ENCODE measurements around the gene BST1. TPM values are rescaled to one million over a fixed set of nuclear protein-coding genes. Genes with fewer than 3 reads are reported as not detected.

Gene BST1
- polyA plus RNA-seq, 3 donors: 140 to 297 (median 266) TPM

GRCh38 chr4:15746110-15746509, 43.2 kb downstream of the BST1 start:
- H3K27ac ChIP-seq (ENCODE audit: low read depth in 1 of 2, low read length in 2 of 2): no peak overlapping the region
- intact Hi-C loops (cut with micrococcal nuclease): no loop called here
- TF ChIP-seq CTCF (IDR thresholded peaks at IDR 0.05): no peak
- H2AFZ ChIP-seq (ENCODE audit: insufficient read depth, low read depth, low read length, poor library complexity, severe bottlenecking): no peak overlapping the region
- H3K36me3 ChIP-seq (replicated peaks in 1 of 2; ENCODE audit: control insufficient read depth in 1 of 2, insufficient read depth in 2 of 2, low read length in 2 of 2): peaks cover 0 to 15% of the 10 kb centered on the region in 2 donors
- peaks cover 11 to 14% of the 10 kb centered on the region in 2 donors for H3K9me3 ChIP-seq (replicated peaks in 1 of 2; ENCODE audit: control insufficient read depth in 1 of 2, insufficient read depth in 1 of 2, low read length in 2 of 2)
- Mint-ChIP-seq H3K9me3 (peaks cover 7 to 24% (median 12%) of the 10 kb centered on the region in 7 donors), H3K27me3 (ENCODE audit: low read depth in 3 of 3) (peaks cover 0 to 2% (median 2%) of the 10 kb centered on the region in 3 donors), H3K36me3 (peaks cover 32 to 35% of the 10 kb centered on the region in 2 donors), H3K4me1 (peaks cover 12% of the 10 kb centered on the region), H3K4me3 (no peak overlapping the region), H3K27ac (no peak overlapping the region)
- no peaks in the 10 kb centered on the region for H3K79me2 ChIP-seq (ENCODE audit: insufficient read depth, low read length)
- DNase-seq: no peak
- H3K4me3 ChIP-seq (replicated peaks in 1 of 3; ENCODE audit: low read depth in 2 of 3, low read length in 3 of 3): no peak overlapping the region
- WGBS (ENCODE audit: insufficient coverage): no CpG with 5 or more reads among the region's 1 CpG
- no peaks in the 10 kb centered on the region for H4K20me1 ChIP-seq (ENCODE audit: insufficient read depth, low read length)
- no peak overlapping the region for H3K4me2 ChIP-seq (replicated peaks; ENCODE audit: extremely low read depth, low read length, poor library complexity, severe bottlenecking)
- H3K9ac ChIP-seq (ENCODE audit: insufficient read depth, low read length, poor library complexity, severe bottlenecking): no peak overlapping the region
- no peaks in the 10 kb centered on the region for H3K27me3 ChIP-seq (ENCODE audit: control insufficient read depth in 2 of 2, insufficient read depth in 2 of 2, low read length in 2 of 2)
- no peaks in the 10 kb centered on the region for H3K4me1 ChIP-seq (ENCODE audit: control insufficient read depth in 1 of 2, insufficient read depth in 2 of 2, low read length in 2 of 2)

GRCh38 chr4:15749001-15749400, 46.1 kb downstream of the BST1 start:
- no peak for DNase-seq
- Histone ChIP-seq H4K20me1 (ENCODE audit: insufficient read depth, low read length) (no peaks in the 10 kb centered on the region), H3K79me2 (ENCODE audit: insufficient read depth, low read length) (no peaks in the 10 kb centered on the region), H3K4me2 (replicated peaks; ENCODE audit: extremely low read depth, low read length, poor library complexity, severe bottlenecking) (no peak overlapping the region), H3K27me3 (ENCODE audit: control insufficient read depth in 2 of 2, insufficient read depth in 2 of 2, low read length in 2 of 2) (no peaks in the 10 kb centered on the region), H3K27ac (ENCODE audit: low read depth in 1 of 2, low read length in 2 of 2) (no peak overlapping the region), H3K9ac (ENCODE audit: insufficient read depth, low read length, poor library complexity, severe bottlenecking) (no peak overlapping the region), H3K4me3 (replicated peaks in 1 of 3; ENCODE audit: low read depth in 2 of 3, low read length in 3 of 3) (no peak overlapping the region), H3K9me3 (replicated peaks in 1 of 2; ENCODE audit: control insufficient read depth in 1 of 2, insufficient read depth in 1 of 2, low read length in 2 of 2) (no peaks in the 10 kb centered on the region), H3K4me1 (ENCODE audit: control insufficient read depth in 1 of 2, insufficient read depth in 2 of 2, low read length in 2 of 2) (peaks cover 3% of the 10 kb centered on the region in 2 donors), H3K36me3 (replicated peaks in 1 of 2; ENCODE audit: control insufficient read depth in 1 of 2, insufficient read depth in 2 of 2, low read length in 2 of 2) (peaks cover 2 to 13% of the 10 kb centered on the region in 2 donors), H2AFZ (ENCODE audit: insufficient read depth, low read depth, low read length, poor library complexity, severe bottlenecking) (no peak overlapping the region)
- peaks cover 30 to 36% of the 10 kb centered on the region in 2 donors for H3K36me3 Mint-ChIP-seq
- intact Hi-C loops (cut with micrococcal nuclease): no loop called here
- no peak overlapping the region for H3K4me3 Mint-ChIP-seq
- 75% methylated on average over 3 of the region's 6 CpGs for WGBS (ENCODE audit: insufficient coverage)
- TF ChIP-seq CTCF (IDR thresholded peaks at IDR 0.05): no peak
- no peak overlapping the region for H3K27ac Mint-ChIP-seq
- peaks cover 0 to 3% (median 2%) of the 10 kb centered on the region in 3 donors for H3K27me3 Mint-ChIP-seq (ENCODE audit: low read depth in 3 of 3)
- peaks cover 0 to 11% (median 5%) of the 10 kb centered on the region in 7 donors for H3K9me3 Mint-ChIP-seq
- H3K4me1 Mint-ChIP-seq: peaks cover 9% of the 10 kb centered on the region
